Smooth muscle cell (in vitro differentiated cells): ENCODE data around the gene TNIK. TPM values are rescaled to one million over a fixed set of nuclear protein-coding genes. Genes with fewer than 3 reads are reported as not detected.
A peak's percentile ranks its signal among the peaks of the same experiment; 100 is the strongest.

Source experiments
- DNase-seq: peaks from one replicate; lab custom pipeline; 2025; ENCODE audit not compliant: unreplicated experiment; lab: John Stamatoyannopoulos, UW
- H2AFZ ChIP-seq: fragments of 200-600 bp; sonication (generic); 2 replicates; pipeline ENCODE4 v1.6.0; 2016; ENCODE audit warnings: antibody characterized with exemption, low read depth, mild to moderate bottlenecking
- H3F3A ChIP-seq: fragments of 200-600 bp; sonication (generic); 2 replicates; pipeline ENCODE4 v1.6.0; 2017; ENCODE audit warnings: antibody characterized with exemption, low read depth
- H3K27ac ChIP-seq: fragments of 200-600 bp; sonication (generic); 2 replicates; pipeline ENCODE4 v1.5.1; 2016; ENCODE audit warnings: low read depth, mild to moderate bottlenecking
- H3K27me3 ChIP-seq: fragments of 200-600 bp; sonication (generic); 2 replicates; pipeline ENCODE4 v1.6.1; 2016; ENCODE audit warnings: low read depth, mild to moderate bottlenecking
- H3K36me3 ChIP-seq: fragments of 200-600 bp; sonication (generic); 2 replicates; pipeline ENCODE4 v1.5.1; 2016; ENCODE audit warnings: low read depth
- H3K4me1 ChIP-seq: fragments of 200-600 bp; sonication (generic); 2 replicates; pipeline ENCODE4 v1.5.1; 2016; ENCODE audit warnings: low read depth
- H3K4me2 ChIP-seq: fragments of 200-600 bp; sonication (generic); 2 replicates; pipeline ENCODE4 v1.6.0; 2016; ENCODE audit warnings: mild to moderate bottlenecking
- H3K4me3 ChIP-seq: fragments of 200-600 bp; sonication (generic); 2 replicates; pipeline ENCODE4 v1.5.1; 2016; ENCODE audit warnings: mild to moderate bottlenecking
- H3K79me2 ChIP-seq: fragments of 200-600 bp; sonication (generic); 2 replicates; pipeline ENCODE4 v1.6.0; 2016; ENCODE audit warnings: low read depth, mild to moderate bottlenecking
- H3K9ac ChIP-seq: fragments of 200-600 bp; sonication (generic); 2 replicates; pipeline ENCODE4 v1.6.0; 2016; ENCODE audit warnings: low read depth
- H3K9me3 ChIP-seq: fragments of 200-600 bp; sonication (generic); replicated peaks from 2 replicates; pipeline ENCODE4 v1.5.1; 2016; ENCODE audit warnings: low read depth
- H4K20me1 ChIP-seq: fragments of 200-600 bp; sonication (generic); 2 replicates; pipeline ENCODE4 v1.6.0; 2016; ENCODE audit warnings: low read depth
- CTCF ChIP-seq: fragments of 200-600 bp; sonication (generic); IDR thresholded peaks from 2 replicates; pipeline ENCODE4 v1.5.1; 2017; ENCODE audit warnings: borderline replicate concordance, mild to moderate bottlenecking, antibody characterized with exemption; ENCODE audit not compliant: insufficient read depth, poor library complexity, severe bottlenecking
- WGBS: methylation state at CpG from one replicate; pipeline ENCODE4 v1.1.7; 2016; ENCODE audit warnings: low lambda C conversion rate; 5-methylcytosine and 5-hydroxymethylcytosine counted together
- polyA plus RNA-seq: library from polyadenylated mRNA; unstranded; fragments of >200 nt; fragmentation: Nextera tagmentation; extraction: Ambion mirVana; gene quantifications from 2 replicates; pipeline ENCODE4 v1.2.1, GENCODE V29; 2016
- total RNA-seq: library from RNA; depleted of rRNA; stranded (reverse); fragments of >200 nt; gene quantifications from 2 replicates; pipeline ENCODE4 v1.2.3, GENCODE V29; 2014

TNIK gene
- total and polyA plus RNA-seq, 2 experiments from 2014 or later = 10.4 to 12.5 TPM

- Histone ChIP-seq H3K4me2 (peak overlapping the region; percentile 49), H3K27ac (peak overlapping the region; percentile 63)
- WGBS = 49% methylated on average over 5 of the region's 5 CpGs
Observed at GRCh38 chr3:171277456-171278298, 182.5 kb downstream of the TNIK start.

DNA sequence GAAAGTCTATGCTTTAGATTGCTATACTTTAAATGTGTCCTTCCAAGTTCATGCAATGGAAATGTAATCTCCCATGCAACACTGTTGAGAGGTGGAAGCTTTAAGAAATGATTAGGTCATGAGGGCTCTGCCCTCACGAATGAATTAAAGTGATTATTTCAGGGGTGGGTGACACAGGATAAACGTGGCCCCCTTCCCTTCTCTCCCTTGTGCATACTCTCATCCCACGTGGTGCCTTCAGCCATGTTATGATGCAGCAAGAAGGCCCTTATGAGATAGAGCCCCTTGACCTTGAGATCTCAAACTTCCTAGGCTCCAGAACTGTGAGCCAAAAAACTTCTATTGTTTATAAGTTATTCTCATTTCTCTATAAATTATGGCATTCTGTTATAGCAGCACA, 183.3 kb downstream of the TNIK start:
- TF ChIP-seq CTCF = no peak
- Histone ChIP-seq H3K79me2 (peaks cover 26% of the 10 kb centered on the region), H3K9me3 (no peaks in the 10 kb centered on the region)

More at GRCh38 chr3:171277456-171278298, 182.5 kb downstream of the TNIK start:
- Histone ChIP-seq H3F3A (peaks cover 7% of the 10 kb centered on the region), H3K4me1 (no peaks in the 10 kb centered on the region), H3K79me2 (peaks cover 22% of the 10 kb centered on the region), H3K4me3 (no peak overlapping the region), H3K9me3 (no peaks in the 10 kb centered on the region), H2AFZ (no peak overlapping the region), H4K20me1 (no peaks in the 10 kb centered on the region), H3K9ac (no peak overlapping the region), H3K27me3 (no peaks in the 10 kb centered on the region), H3K36me3 (no peaks in the 10 kb centered on the region)
- DNase-seq = no peak
- TF ChIP-seq CTCF = no peak

GRCh38 chr3:171274222-171274621, 186.0 kb downstream of the TNIK start:
- Histone ChIP-seq H3K36me3 (no peaks in the 10 kb centered on the region), H3F3A (peaks cover 7% of the 10 kb centered on the region), H3K4me1 (no peaks in the 10 kb centered on the region), H3K9me3 (no peaks in the 10 kb centered on the region), H3K9ac (no peak overlapping the region), H3K79me2 (peaks cover 17% of the 10 kb centered on the region), H3K4me2 (no peak overlapping the region), H4K20me1 (no peaks in the 10 kb centered on the region), H3K4me3 (no peak overlapping the region), H2AFZ (no peak overlapping the region), H3K27ac (no peak overlapping the region), H3K27me3 (no peaks in the 10 kb centered on the region)
- TF ChIP-seq CTCF = no peak
- 94% methylated on average over 1 of the region's 1 CpG for WGBS
- no peak for DNase-seq

More for the DNA sequence above, 183.3 kb downstream of the TNIK start:
- no peak overlapping the region for H3K4me3 ChIP-seq
- no peak overlapping the region for H3K9ac ChIP-seq
- H3F3A ChIP-seq = peaks cover 7% of the 10 kb centered on the region
- 69% methylated on average over 3 of the region's 3 CpGs for WGBS
- no peaks in the 10 kb centered on the region for H4K20me1 ChIP-seq
- H3K4me1 ChIP-seq = no peaks in the 10 kb centered on the region
- no peak for DNase-seq
- peak overlapping the region; percentile 63 for H3K27ac ChIP-seq
- peak overlapping the region; percentile 49 for H3K4me2 ChIP-seq
- H3K27me3 ChIP-seq = no peaks in the 10 kb centered on the region
- H3K36me3 ChIP-seq = no peaks in the 10 kb centered on the region
- H2AFZ ChIP-seq = no peak overlapping the region
